ENCODE results near the gene PCSK6.

GRCh38 chr15:101470548-101471239, 18.8 kb downstream of the PCSK6 start:
- TF ChIP-seq CTCF (IDR thresholded peaks at IDR 0.05) (no peak), EP300 (IDR thresholded peaks at IDR 0.05) (no peak), POLR2A (IDR thresholded peaks at IDR 0.05) (no peak)
